ENCODE results near the gene SMC2. TPM values are rescaled to one million over a fixed set of nuclear protein-coding genes. Genes with fewer than 3 reads are reported as not detected.

SMC2 gene
- total RNA-seq, 1 donor from 2014 or later: 7.8 TPM

DNA sequence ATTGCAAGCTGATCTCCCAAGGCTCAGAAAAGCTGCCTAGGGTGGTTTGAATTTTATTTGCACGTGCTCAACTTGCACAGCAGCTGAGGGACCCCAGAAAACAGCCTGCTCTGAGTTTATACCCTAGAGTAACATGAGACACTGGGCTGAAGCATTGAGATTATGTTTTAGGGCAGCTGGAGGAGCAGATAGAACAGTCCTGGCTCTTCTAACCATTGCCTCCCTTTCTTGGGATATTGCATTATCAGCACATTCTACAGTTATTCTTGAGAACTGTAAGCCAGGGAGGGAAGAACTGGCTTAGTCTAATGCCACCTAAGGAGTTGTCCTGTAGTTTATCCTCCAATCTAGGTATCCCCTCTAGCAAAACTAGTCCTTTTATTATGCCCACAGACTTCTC lies 10.3 kb downstream of the SMC2 start:
- ATAC-seq (no peak), DNase-seq (no peak)
- Histone ChIP-seq H3K27ac (no peak overlapping the region), H3K27me3 (no peaks in the 10 kb centered on the region), H3K9me3 (no peaks in the 10 kb centered on the region), H3K36me3 (peaks cover 45% of the 10 kb centered on the region), H3K4me1 (no peaks in the 10 kb centered on the region), H3K4me3 (no peak overlapping the region)
- TF ChIP-seq, protein P1, sequence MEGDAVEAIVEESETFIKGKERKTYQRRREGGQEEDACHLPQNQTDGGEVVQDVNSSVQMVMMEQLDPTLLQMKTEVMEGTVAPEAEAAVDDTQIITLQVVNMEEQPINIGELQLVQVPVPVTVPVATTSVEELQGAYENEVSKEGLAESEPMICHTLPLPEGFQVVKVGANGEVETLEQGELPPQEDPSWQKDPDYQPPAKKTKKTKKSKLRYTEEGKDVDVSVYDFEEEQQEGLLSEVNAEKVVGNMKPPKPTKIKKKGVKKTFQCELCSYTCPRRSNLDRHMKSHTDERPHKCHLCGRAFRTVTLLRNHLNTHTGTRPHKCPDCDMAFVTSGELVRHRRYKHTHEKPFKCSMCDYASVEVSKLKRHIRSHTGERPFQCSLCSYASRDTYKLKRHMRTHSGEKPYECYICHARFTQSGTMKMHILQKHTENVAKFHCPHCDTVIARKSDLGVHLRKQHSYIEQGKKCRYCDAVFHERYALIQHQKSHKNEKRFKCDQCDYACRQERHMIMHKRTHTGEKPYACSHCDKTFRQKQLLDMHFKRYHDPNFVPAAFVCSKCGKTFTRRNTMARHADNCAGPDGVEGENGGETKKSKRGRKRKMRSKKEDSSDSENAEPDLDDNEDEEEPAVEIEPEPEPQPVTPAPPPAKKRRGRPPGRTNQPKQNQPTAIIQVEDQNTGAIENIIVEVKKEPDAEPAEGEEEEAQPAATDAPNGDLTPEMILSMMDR (IDR thresholded peaks at IDR 0.05): no peak
- intact Hi-C loops (cut with DNase I): no loop called here

DNA sequence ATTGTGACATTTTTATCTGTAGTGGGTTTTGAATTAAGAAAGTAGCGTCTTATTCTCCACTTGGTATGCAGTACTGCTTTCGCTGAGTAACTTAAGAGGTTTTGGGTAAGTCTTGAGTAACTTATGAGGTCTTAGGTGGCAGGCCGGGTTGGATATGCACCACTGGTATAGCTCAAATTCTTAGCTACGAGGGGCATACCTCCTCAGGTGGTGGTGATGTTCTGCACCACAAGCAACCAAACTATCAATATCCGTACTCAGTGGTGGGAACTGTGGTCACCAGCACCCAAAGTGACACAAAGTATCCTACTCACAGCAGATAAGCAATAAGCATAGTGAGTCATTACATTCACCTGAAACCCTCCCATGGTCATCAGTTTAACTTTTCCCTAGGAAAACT lies 13.7 kb downstream of the SMC2 start:
- DNase-seq (no peak), ATAC-seq (no peak)
- no peak overlapping the region for H3K4me3 ChIP-seq
- no peaks in the 10 kb centered on the region for H3K27me3 ChIP-seq
- H3K4me1 ChIP-seq: no peaks in the 10 kb centered on the region
- TF ChIP-seq, protein P1 (IDR thresholded peaks at IDR 0.05): no peak
- intact Hi-C loops (cut with DNase I): no loop called here
- no peaks in the 10 kb centered on the region for H3K9me3 ChIP-seq
- no peak overlapping the region for H3K27ac ChIP-seq
- H3K36me3 ChIP-seq: peaks cover 36% of the 10 kb centered on the region

DNA sequence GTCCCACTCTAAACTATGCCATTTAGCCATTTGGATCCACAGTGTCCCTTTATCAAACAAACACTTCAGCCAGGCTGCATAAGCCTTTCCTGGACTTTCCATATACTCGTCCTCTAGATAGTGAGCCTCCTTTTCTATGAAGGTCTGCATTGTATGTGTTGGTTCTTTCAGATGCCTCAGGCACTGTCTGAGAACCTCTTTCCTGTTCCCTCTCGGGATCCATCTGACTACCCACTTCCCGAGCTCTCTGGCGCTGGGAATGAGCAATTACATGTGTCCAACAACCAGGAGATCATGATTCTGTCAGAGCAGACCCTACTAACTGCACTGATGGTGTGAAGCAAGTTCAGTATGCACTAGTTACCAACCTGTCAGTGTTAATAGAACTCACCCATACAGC lies 14.2 kb downstream of the SMC2 start:
- TF ChIP-seq, protein P1 (IDR thresholded peaks at IDR 0.05): no peak

DNA sequence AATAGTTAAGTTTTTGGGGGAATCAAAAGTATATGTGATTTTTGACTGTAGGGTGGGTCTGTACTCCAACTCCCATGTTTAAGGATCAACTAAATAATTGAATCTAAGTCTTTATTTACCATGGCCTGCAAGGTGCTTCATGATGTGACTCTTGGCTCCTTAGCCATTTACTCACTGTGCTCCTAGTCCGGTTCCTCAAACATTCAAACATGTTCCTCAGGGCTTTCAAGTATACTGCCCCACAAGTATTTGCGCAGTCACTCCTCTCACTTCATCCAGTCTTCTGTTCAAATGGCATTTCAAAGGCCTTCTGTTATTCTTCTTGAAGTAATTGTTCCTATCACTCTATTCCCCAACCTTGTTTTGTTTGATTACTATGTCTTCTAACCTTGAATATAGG lies 16.4 kb downstream of the SMC2 start:
- H3K4me1 ChIP-seq: no peaks in the 10 kb centered on the region
- intact Hi-C loops (cut with DNase I): no loop called here
- ATAC-seq: peak; percentile 53

More for the DNA sequence above, 14.2 kb downstream of the SMC2 start:
- intact Hi-C loops (cut with DNase I): no loop called here
- Histone ChIP-seq H3K27me3 (no peaks in the 10 kb centered on the region), H3K4me1 (no peaks in the 10 kb centered on the region), H3K4me3 (no peak overlapping the region), H3K36me3 (peaks cover 30% of the 10 kb centered on the region), H3K9me3 (no peaks in the 10 kb centered on the region), H3K27ac (no peak overlapping the region)
- DNase-seq (no peak), ATAC-seq (no peak)

DNA sequence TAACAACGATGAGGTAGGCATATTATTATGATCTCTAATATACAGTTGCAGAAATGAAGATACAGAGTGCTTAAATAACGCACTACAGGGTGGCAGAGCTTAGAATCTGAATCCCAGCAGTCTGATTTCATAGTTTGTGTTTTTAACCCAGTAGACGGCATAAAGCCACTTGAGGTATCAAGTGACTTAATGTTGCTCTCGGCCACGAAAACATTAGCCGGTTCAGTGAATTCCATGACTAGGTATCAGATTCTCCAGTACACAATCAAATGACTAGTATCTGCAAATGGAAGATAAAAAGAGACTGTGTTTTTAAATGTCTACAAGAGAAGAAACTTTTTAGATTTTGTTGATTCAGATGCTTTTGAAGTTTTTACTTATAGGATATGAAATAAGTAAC lies 24.8 kb downstream of the SMC2 start:
- H3K27me3 ChIP-seq: no peaks in the 10 kb centered on the region
- peaks cover 22% of the 10 kb centered on the region for H3K36me3 ChIP-seq
- DNase-seq (no peak), ATAC-seq (no peak)
- TF ChIP-seq, protein P1 (IDR thresholded peaks at IDR 0.05): no peak
- H3K4me1 ChIP-seq: no peaks in the 10 kb centered on the region
- no peak overlapping the region for H3K4me3 ChIP-seq
- intact Hi-C loops (cut with DNase I): no loop called here
- no peak overlapping the region for H3K27ac ChIP-seq
- H3K9me3 ChIP-seq: no peaks in the 10 kb centered on the region

More for the DNA sequence above, 16.4 kb downstream of the SMC2 start:
- Histone ChIP-seq H3K27ac (no peak overlapping the region), H3K9me3 (no peaks in the 10 kb centered on the region), H3K36me3 (peaks cover 20% of the 10 kb centered on the region), H3K4me3 (no peak overlapping the region), H3K27me3 (no peaks in the 10 kb centered on the region)
- DNase-seq: no peak
- TF ChIP-seq, protein P1 (IDR thresholded peaks at IDR 0.05): no peak

DNA sequence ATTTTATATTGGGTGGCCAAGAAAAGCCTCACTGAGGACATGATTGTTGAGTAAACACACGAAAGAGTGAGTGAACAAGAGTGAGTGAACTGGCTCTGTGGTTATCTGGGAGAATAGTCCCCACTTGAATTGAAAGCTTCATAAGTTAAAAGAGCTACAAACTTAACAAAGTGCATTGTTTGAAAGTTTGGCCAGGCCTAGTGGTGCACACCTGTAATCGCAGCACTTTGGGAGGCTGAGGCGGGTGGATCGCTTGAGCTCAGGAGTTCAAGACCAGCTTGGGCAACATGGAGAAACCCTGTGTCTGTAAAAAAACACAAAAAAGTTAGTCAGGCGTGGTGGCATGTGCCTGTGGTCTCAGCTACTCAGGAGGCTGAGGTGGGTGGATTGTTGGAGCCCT lies 26.9 kb downstream of the SMC2 start:
- no peaks in the 10 kb centered on the region for H3K4me1 ChIP-seq
- H3K9me3 ChIP-seq: no peaks in the 10 kb centered on the region
- ATAC-seq (no peak), DNase-seq (no peak)
- peaks cover 25% of the 10 kb centered on the region for H3K36me3 ChIP-seq
- H3K27ac ChIP-seq: no peak overlapping the region
- TF ChIP-seq, protein P1 (IDR thresholded peaks at IDR 0.05): no peak
- H3K4me3 ChIP-seq: no peak overlapping the region
- H3K27me3 ChIP-seq: no peaks in the 10 kb centered on the region
- intact Hi-C loops (cut with DNase I): no loop called here

All from upper lobe of right lung (tissue), 1 donor.